Neuronal stem cell (in vitro differentiated cells): ENCODE results near the gene L3MBTL4. TPM values are rescaled to one million over a fixed set of nuclear protein-coding genes. Genes with fewer than 3 reads are reported as not detected.

Experiments
- DNase-seq: peaks from one replicate; pipeline ENCODE4 v3.0.0-alpha.2; 2013; ENCODE audit warnings: low spot score
- H2AFZ ChIP-seq: one replicate; pipeline ENCODE4 v1.6.1; 2013; ENCODE audit warnings: mild to moderate bottlenecking, low read length, inconsistent platforms
- H2AK5ac ChIP-seq: 2 replicates; pipeline ENCODE4 v1.6.1; 2013; ENCODE audit warnings: low read depth, mild to moderate bottlenecking, inconsistent platforms, low read length, moderate library complexity, mixed read lengths
- H2BK120ac ChIP-seq: 2 replicates; pipeline ENCODE4 v1.6.1; 2013; ENCODE audit warnings: low read depth, mild to moderate bottlenecking, inconsistent platforms, low read length, moderate library complexity, mixed read lengths
- H2BK12ac ChIP-seq: one replicate; pipeline ENCODE4 v1.6.1; 2013; ENCODE audit warnings: low read length, inconsistent platforms
- H2BK15ac ChIP-seq: 2 replicates; pipeline ENCODE4 v1.6.1; 2013; ENCODE audit warnings: mild to moderate bottlenecking, low read length, inconsistent platforms, mixed read lengths
- H2BK5ac ChIP-seq: one replicate; pipeline ENCODE4 v1.6.1; 2013; ENCODE audit warnings: inconsistent platforms, mild to moderate bottlenecking, low read length, moderate library complexity
- H3K14ac ChIP-seq: one replicate; pipeline ENCODE4 v1.6.1; 2013; ENCODE audit warnings: low read length, inconsistent platforms
- H3K18ac ChIP-seq: 2 replicates; pipeline ENCODE4 v1.6.1; 2013; ENCODE audit warnings: low read length, inconsistent platforms
- H3K23ac ChIP-seq: 2 replicates; pipeline ENCODE4 v1.6.1; 2013; ENCODE audit warnings: low read depth, mild to moderate bottlenecking, mixed read lengths, low read length, inconsistent platforms; ENCODE audit not compliant: poor library complexity
- H3K27ac ChIP-seq: replicated peaks from 3 replicates; pipeline ENCODE4 v1.5.1; 2013; ENCODE audit warnings: low read length, inconsistent platforms
- H3K27me3 ChIP-seq, 3 experiments: 2 replicates each; pipeline ENCODE4 v1.6.1; 2013; ENCODE audit warnings: low read length in 3 of 3, mild to moderate bottlenecking in 2 of 3, inconsistent platforms in 1 of 3, low read depth in 1 of 3, mixed read lengths in 1 of 3, moderate library complexity in 1 of 3; ENCODE audit not compliant: control insufficient read depth in 3 of 3, insufficient read depth in 3 of 3
- H3K36me3 ChIP-seq, 2 donors: replicated peaks in 1 of 2; 2 replicates each; pipeline ENCODE4 v1.6.1; 2013; ENCODE audit warnings: low read length in 2 of 2; ENCODE audit not compliant: control insufficient read depth in 2 of 2, insufficient read depth in 2 of 2
- H3K4ac ChIP-seq: 2 replicates; pipeline ENCODE4 v1.6.1; 2013; ENCODE audit warnings: inconsistent platforms, mild to moderate bottlenecking, low read length, moderate library complexity
- H3K4me1 ChIP-seq, 2 donors: 1 replicate in 1 of 2; 2 replicates in 1 of 2; pipeline ENCODE4 v1.6.1; 2013; ENCODE audit warnings: low read length in 2 of 2, low read depth in 1 of 2; ENCODE audit not compliant: control insufficient read depth in 2 of 2, insufficient read depth in 1 of 2
- H3K4me2 ChIP-seq: one replicate; pipeline ENCODE4 v1.6.1; 2013; ENCODE audit warnings: mild to moderate bottlenecking, low read length, inconsistent platforms; ENCODE audit not compliant: insufficient read depth, poor library complexity, severe bottlenecking
- H3K4me3 ChIP-seq, 2 donors: 2 replicates each; pipeline ENCODE4 v1.5.1; 2013; ENCODE audit warnings: low read length in 2 of 2, mild to moderate bottlenecking in 2 of 2, inconsistent platforms in 1 of 2, moderate library complexity in 1 of 2
- H3K79me1 ChIP-seq: one replicate; pipeline ENCODE4 v1.6.1; 2013; ENCODE audit warnings: low read depth, mild to moderate bottlenecking, inconsistent platforms, low read length, moderate library complexity
- H3K9ac ChIP-seq: one replicate; pipeline ENCODE4 v1.6.1; 2013; ENCODE audit warnings: mild to moderate bottlenecking, low read depth, low read length, inconsistent platforms; ENCODE audit not compliant: poor library complexity
- H3K9me3 ChIP-seq, 2 donors: replicated peaks in 1 of 2; 2 replicates each; pipeline versions ENCODE3 to v1.6.1; 2013; ENCODE audit warnings: low read length in 2 of 2, mild to moderate bottlenecking in 2 of 2, inconsistent platforms in 1 of 2, low read depth in 1 of 2, mixed read lengths in 1 of 2, moderate library complexity in 1 of 2; ENCODE audit not compliant: control insufficient read depth in 2 of 2, insufficient read depth in 1 of 2
- H4K8ac ChIP-seq: one replicate; pipeline ENCODE4 v1.6.1; 2013; ENCODE audit warnings: low read depth, mild to moderate bottlenecking, inconsistent platforms, low read length, moderate library complexity
- H4K91ac ChIP-seq: one replicate; pipeline ENCODE4 v1.6.1; 2013; ENCODE audit warnings: low read length, low read depth, mild to moderate bottlenecking, inconsistent platforms; ENCODE audit not compliant: poor library complexity
- WGBS, 2 donors: extraction: QIAGEN DNeasy Blood & Tissue Kit; methylation state at CpG; one replicate each; pipeline ENCODE4 v1.1.7; 2013; ENCODE audit warnings: missing lambda C conversion rate in 2 of 2, mixed read lengths in 1 of 2; ENCODE audit not compliant: insufficient read length in 2 of 2, insufficient replicate concordance in 1 of 2; ENCODE audit errors: extremely low coverage in 2 of 2; 5-methylcytosine and 5-hydroxymethylcytosine counted together
- polyA plus RNA-seq, 2 experiments: library from polyadenylated mRNA; stranded (reverse); fragments of 200-250 nt; gene quantifications; one replicate each; pipeline ENCODE4 v1.2.3, GENCODE V29; 2013

The L3MBTL4 gene
- polyA plus RNA-seq (2013, experiment 1 of 2): 0.20 TPM
- 0.24 TPM for polyA plus RNA-seq (2013, experiment 2 of 2)

DNA sequence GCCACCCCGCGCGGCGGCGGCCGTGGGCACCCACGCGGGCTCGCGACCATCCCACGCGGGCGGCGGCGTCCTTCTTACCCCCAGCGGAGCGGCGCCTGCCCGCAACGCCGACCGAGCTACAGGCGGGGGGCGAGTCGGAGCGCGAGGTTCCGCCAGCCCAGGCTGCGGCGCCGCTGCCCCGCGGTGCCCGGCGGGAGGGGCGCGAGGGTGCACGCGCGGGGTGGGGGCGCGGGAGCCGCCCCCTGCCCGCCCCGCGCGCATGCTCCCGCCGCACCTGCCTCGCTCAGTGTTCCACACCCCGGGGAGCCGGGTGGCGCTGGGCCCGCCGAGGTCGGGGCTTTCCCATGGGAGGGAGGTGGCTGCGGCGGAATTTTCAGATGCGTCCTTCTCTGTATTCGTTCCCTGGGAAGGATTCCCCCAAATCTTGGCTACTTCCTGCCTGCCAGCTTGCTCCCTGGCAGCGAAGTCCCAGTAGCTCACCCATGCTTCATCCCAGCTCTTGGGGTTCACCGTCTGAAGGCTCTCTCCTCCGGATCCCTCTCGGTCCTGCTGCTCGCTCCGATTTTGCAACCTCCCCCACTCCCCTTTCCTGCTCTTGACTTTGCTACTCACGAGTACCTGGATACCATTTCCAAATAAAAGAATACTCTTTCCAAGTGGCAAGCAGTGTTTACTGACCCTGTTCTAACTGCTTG is at the start of gene L3MBTL4:
Gene L3MBTL4 (minus strand): TSS at position 189 of the 695 bp plus-strand sequence. CDS start 103,286 bp downstream, outside the sequence.
- no CpG with 5 or more reads among the region's 67 CpGs for WGBS, 2 donors
- no peak for DNase-seq

GRCh38 chr18:6452194-6452593 is 37.5 kb upstream of the L3MBTL4 start:
- no peak overlapping the region for H3K4me3 ChIP-seq
- no peak overlapping the region for H4K91ac ChIP-seq
- H4K8ac ChIP-seq: no peak overlapping the region
- no peak overlapping the region for H2AK5ac ChIP-seq
- H3K36me3 ChIP-seq: no peaks in the 10 kb centered on the region
- no peak overlapping the region for H3K4ac ChIP-seq
- H2BK5ac ChIP-seq: no peak overlapping the region
- no peak overlapping the region for H2BK15ac ChIP-seq
- H3K9me3 ChIP-seq: no peaks in the 10 kb centered on the region
- H3K18ac ChIP-seq: no peak overlapping the region
- H2AFZ ChIP-seq: no peak overlapping the region
- H3K79me1 ChIP-seq: no peaks in the 10 kb centered on the region
- no peaks in the 10 kb centered on the region for H3K27me3 ChIP-seq
- no peak overlapping the region for H3K27ac ChIP-seq
- H3K4me1 ChIP-seq: no peaks in the 10 kb centered on the region
- no peak overlapping the region for H2BK12ac ChIP-seq
- H2BK120ac ChIP-seq: no peak overlapping the region
- H3K14ac ChIP-seq: no peak overlapping the region
- no peak overlapping the region for H3K9ac ChIP-seq
- H3K4me2 ChIP-seq: no peak overlapping the region
- no peak for DNase-seq
- H3K23ac ChIP-seq: no peak overlapping the region

More for the DNA sequence above, at the start of gene L3MBTL4:
- Histone ChIP-seq H4K91ac (no peak within 1 kb of the TSS), H3K14ac (peak within 1 kb of the TSS; percentile 71), H4K8ac (peak within 1 kb of the TSS; percentile 43), H3K9me3 (peaks cover 0 to 5% of the 10 kb centered on the region in 2 donors), H3K18ac (peak within 1 kb of the TSS; percentile 93), H2BK15ac (no peak within 1 kb of the TSS), H3K4ac (no peak within 1 kb of the TSS), H3K23ac (peak within 1 kb of the TSS; percentile 31), H3K36me3 (no peaks in the 10 kb centered on the region), H2BK5ac (peak within 1 kb of the TSS; percentile 13), H3K4me3 (peak within 1 kb of the TSS in 1 of 2 donors; percentile 85), H3K27me3 (peaks cover 13 to 62% (median 33%) of the 10 kb centered on the region in 3 experiments), H2BK120ac (peak within 1 kb of the TSS; percentile 72), H3K4me1 (no peaks in the 10 kb centered on the region), H2AFZ (peak within 1 kb of the TSS; percentile 80), H3K4me2 (peak within 1 kb of the TSS; percentile 86), H2BK12ac (peak within 1 kb of the TSS; percentile 84), H3K9ac (peak within 1 kb of the TSS; percentile 90), H3K79me1 (no peaks in the 10 kb centered on the region), H2AK5ac (no peak within 1 kb of the TSS), H3K27ac (no peak within 1 kb of the TSS)

- Histone ChIP-seq H3K27ac (no peak overlapping the region), H2BK12ac (no peak overlapping the region), H2BK120ac (no peak overlapping the region), H3K9me3 (no peaks in the 10 kb centered on the region), H3K4me2 (no peak overlapping the region), H3K9ac (no peak overlapping the region), H3K23ac (no peak overlapping the region), H3K4ac (no peak overlapping the region), H3K4me1 (no peaks in the 10 kb centered on the region), H3K36me3 (no peaks in the 10 kb centered on the region), H3K4me3 (no peak overlapping the region), H3K79me1 (no peaks in the 10 kb centered on the region), H2AK5ac (no peak overlapping the region), H3K18ac (no peak overlapping the region), H4K8ac (no peak overlapping the region), H2BK5ac (no peak overlapping the region), H2AFZ (no peak overlapping the region), H3K27me3 (no peaks in the 10 kb centered on the region), H3K14ac (no peak overlapping the region), H2BK15ac (no peak overlapping the region), H4K91ac (no peak overlapping the region)
- no CpG with 5 or more reads among the region's 5 CpGs for WGBS, 2 donors
- no peak for DNase-seq
Measured at GRCh38 chr18:6449213-6449612, 34.5 kb upstream of the L3MBTL4 start.

DNA sequence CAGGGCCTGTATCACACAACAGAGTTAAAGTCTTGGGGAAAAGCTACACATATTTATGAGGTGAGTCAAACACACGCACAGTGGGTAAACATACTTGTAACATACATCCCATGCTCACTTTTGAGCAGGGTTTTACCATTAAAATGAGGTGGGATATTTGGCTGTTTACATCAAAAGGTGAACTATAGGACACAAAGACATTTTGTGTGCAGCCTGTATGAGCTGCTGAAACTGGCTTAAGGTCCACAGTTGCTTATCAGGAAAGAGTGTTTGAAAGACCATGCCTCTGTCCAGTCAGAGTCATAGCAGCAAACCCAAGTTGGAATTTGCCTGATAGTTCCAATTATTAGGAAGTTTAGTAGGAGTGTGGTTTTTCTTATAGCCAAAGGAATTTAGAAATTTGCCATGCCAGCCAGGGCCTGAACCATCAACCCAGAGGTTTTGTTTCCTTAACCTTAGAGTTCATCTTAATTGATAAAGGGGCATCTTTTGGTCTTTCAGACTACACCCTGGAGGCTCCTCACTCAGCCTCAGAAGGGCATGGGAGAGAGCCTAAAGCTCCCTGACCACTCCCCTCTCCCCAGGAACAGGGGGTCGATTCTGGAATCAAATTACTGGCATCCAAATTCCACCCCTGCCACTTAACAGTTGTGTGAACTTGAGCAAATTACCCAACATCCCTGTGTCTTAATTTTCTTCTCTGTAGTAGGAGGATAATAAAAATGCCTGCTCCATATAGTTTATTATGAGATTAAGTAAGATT is 29.9 kb upstream of the L3MBTL4 start:
- H3K4me1 ChIP-seq: no peaks in the 10 kb centered on the region
- no peak overlapping the region for H3K27ac ChIP-seq
- WGBS, 2 donors: no CpG with 5 or more reads among the region's 2 CpGs
- no peak overlapping the region for H3K4me3 ChIP-seq
- no peak overlapping the region for H3K4ac ChIP-seq
- no peaks in the 10 kb centered on the region for H3K27me3 ChIP-seq
- no peaks in the 10 kb centered on the region for H3K9me3 ChIP-seq
- no peak overlapping the region for H3K18ac ChIP-seq
- no peak overlapping the region for H4K8ac ChIP-seq
- H3K79me1 ChIP-seq: no peaks in the 10 kb centered on the region
- H3K9ac ChIP-seq: no peak overlapping the region
- no peak overlapping the region for H2BK15ac ChIP-seq
- no peak overlapping the region for H2AFZ ChIP-seq
- H3K36me3 ChIP-seq: no peaks in the 10 kb centered on the region
- H2AK5ac ChIP-seq: no peak overlapping the region
- no peak overlapping the region for H3K4me2 ChIP-seq
- H2BK5ac ChIP-seq: no peak overlapping the region
- no peak overlapping the region for H2BK120ac ChIP-seq
- no peak overlapping the region for H4K91ac ChIP-seq
- no peak overlapping the region for H3K23ac ChIP-seq
- H3K14ac ChIP-seq: no peak overlapping the region
- DNase-seq: no peak
- no peak overlapping the region for H2BK12ac ChIP-seq
